Measurements from ENCODE around the gene ESYT3. TPM values are rescaled to one million over a fixed set of nuclear protein-coding genes. Genes with fewer than 3 reads are reported as not detected.

The ESYT3 gene
- total and polyA plus RNA-seq, 9 of the 15 experiments (the other 6 are each of a cell fraction or from before 2014, with no cell fraction given), result not detected

GRCh38 chr3:138398791-138399575 is 35.4 kb upstream of the ESYT3 start (continued):
- TF ChIP-seq SPI1 (IDR thresholded peaks at IDR 0.05; ENCODE audit: borderline replicate concordance, low read depth, low read length) (no peak), ZBTB11 (CRISPR knock-in tag; IDR thresholded peaks at IDR 0.05) (no peak)

GRCh38 chr3:138399766-138400165 is 34.6 kb upstream of the ESYT3 start:
- H3K9ac ChIP-seq (ENCODE audit: insufficient read depth in 1 of 2, low read depth in 2 of 2, low read length in 2 of 2), result peak overlapping the region in 1 of 2 experiments; percentile 26; a peak in 1 of 4 replicates
- H3K4me3 ChIP-seq, result no peak overlapping the region
- no peak for ATAC-seq
- H3K36me3 ChIP-seq (ENCODE audit: control insufficient read depth, insufficient read depth, low read length), result no peaks in the 10 kb centered on the region
- no peak overlapping the region for H2AFZ ChIP-seq (ENCODE audit: low read depth, low read length)
- BruUV-seq (replicated peaks), result no TSS peak
- no peak for FAIRE-seq
- ChIA-PET CTCF (ENCODE audit: low intra/inter-chr PET ratio) (no interaction called here), POLR2A (interaction anchor here (1.1 to 1.2 kb wide), 2 partner anchors 16 to 23 kb away, joined by 3 read pairs; no protein-coding TSS in a partner anchor)
- H4K20me1 ChIP-seq (replicated peaks; ENCODE audit: control insufficient read depth, insufficient read depth, low read length), result no peaks in the 10 kb centered on the region
- in situ Hi-C loops (cut with MboI) (no loop called here), intact Hi-C loops (cut with micrococcal nuclease) (no loop called here)
- no peaks in the 10 kb centered on the region for H3K4me1 ChIP-seq (replicated peaks in 1 of 2; ENCODE audit: control insufficient read depth in 2 of 2, insufficient read depth in 2 of 2, low read length in 2 of 2)
- DNase-seq (ENCODE audit: extremely low read depth in 1 of 4, low spot score in 3 of 4), result no peak
- no peaks in the 10 kb centered on the region for H3K9me3 ChIP-seq (replicated peaks; ENCODE audit: control insufficient read depth, insufficient read depth, low read depth, low read length)
- no peaks in the 10 kb centered on the region for H3K79me2 ChIP-seq (ENCODE audit: control insufficient read depth, insufficient read depth, low read length)
- H3K4me2 ChIP-seq (ENCODE audit: insufficient read depth, low read length), result no peak overlapping the region
- H3K27ac ChIP-seq (ENCODE audit: extremely low read depth, low read depth, low read length), result no peak overlapping the region
- no peaks in the 10 kb centered on the region for H3K9me1 ChIP-seq (ENCODE audit: control insufficient read depth, insufficient read depth, low read length)
- 25% methylated on average over 8 of the region's 10 CpGs for WGBS (ENCODE audit: insufficient coverage, low coverage, missing lambda C conversion rate)
- H3K27me3 ChIP-seq (ENCODE audit: control insufficient read depth in 2 of 2, insufficient read depth in 2 of 2, low read length in 2 of 2), result peaks cover 0 to 23% of the 10 kb centered on the region in 2 experiments; a peak in 2 of 5 replicates
- TF ChIP-seq CBFA2T2 (conservative IDR thresholded peaks at IDR 0.05) (no peak), THRB (CRISPR knock-in tag; conservative IDR thresholded peaks at IDR 0.05) (no peak), ZMIZ1 (IDR thresholded peaks at IDR 0.05; ENCODE audit: low read depth in 2 of 2, low read length in 2 of 2) (no peak), POLR2AphosphoS5 (IDR thresholded peaks at IDR 0.05; ENCODE audit: control insufficient read depth, insufficient read depth, low read depth, low read length) (no peak), ZNF354B (CRISPR knock-in tag; IDR thresholded peaks at IDR 0.05) (no peak), SRSF9 (IDR thresholded peaks at IDR 0.05; ENCODE audit: borderline replicate concordance, low read depth, low read length) (no peak), YY1 (IDR thresholded peaks at IDR 0.05; ENCODE audit: borderline replicate concordance in 1 of 3, control insufficient read depth in 1 of 3, extremely low read depth in 1 of 3, insufficient read depth in 3 of 3, insufficient read length in 1 of 3, insufficient replicate concordance in 2 of 3, low read depth in 1 of 3, low read length in 2 of 3) (no peak)

All from K562 (cell line).